DOHH2 (cell line): ENCODE data around the gene ISG15.

ENCODE experiments used
- H3F3A ChIP-seq: fragments of 200-600 bp; sonication (generic), shearing (Covaris generic); 2 replicates; pipeline ENCODE4 v1.6.0; 2016; ENCODE audit warnings: antibody characterized with exemption, mild to moderate bottlenecking; ENCODE audit not compliant: control insufficient read depth, insufficient read depth
- H3K27ac ChIP-seq: fragments of 200-600 bp; sonication (generic); 2 replicates; pipeline ENCODE4 v1.5.1; 2014; ENCODE audit warnings: low read depth, mild to moderate bottlenecking, low read length, moderate library complexity
- H3K27me3 ChIP-seq: fragments of 200-600 bp; sonication (generic); 2 replicates; pipeline ENCODE4 v1.6.1; 2014; ENCODE audit warnings: mild to moderate bottlenecking, low read length, mixed read lengths; ENCODE audit not compliant: control insufficient read depth
- H3K36me3 ChIP-seq: fragments of 200-600 bp; sonication (generic); 2 replicates; pipeline ENCODE4 v1.6.1; 2014; ENCODE audit warnings: mild to moderate bottlenecking, low read length, moderate library complexity, mixed read lengths; ENCODE audit not compliant: control insufficient read depth
- H3K4me1 ChIP-seq: fragments of 200-600 bp; sonication (generic); 2 replicates; pipeline ENCODE4 v1.6.1; 2014; ENCODE audit warnings: mild to moderate bottlenecking, low read length, mixed read lengths; ENCODE audit not compliant: control insufficient read depth
- H3K4me2 ChIP-seq: fragments of 200-600 bp; sonication (generic); 2 replicates; pipeline ENCODE4 v1.6.0; 2014; ENCODE audit warnings: mild to moderate bottlenecking, low read length, moderate library complexity
- H3K4me3 ChIP-seq: fragments of 200-600 bp; sonication (generic); 2 replicates; pipeline ENCODE4 v1.5.1; 2014; ENCODE audit warnings: mild to moderate bottlenecking, low read length, mixed read lengths
- H3K79me2 ChIP-seq: fragments of 200-600 bp; sonication (generic); 2 replicates; pipeline ENCODE4 v1.6.1; 2014; ENCODE audit warnings: mild to moderate bottlenecking, low read length, mixed read lengths; ENCODE audit not compliant: control insufficient read depth
- H3K9me2 ChIP-seq: fragments of 200-600 bp; sonication (generic); replicated peaks from 2 replicates; pipeline ENCODE4 v1.6.1; 2014; ENCODE audit warnings: mild to moderate bottlenecking, low read length, mixed read lengths; ENCODE audit not compliant: control insufficient read depth
- H3K9me3 ChIP-seq: fragments of 200-600 bp; sonication (generic); 2 replicates; pipeline ENCODE4 v1.6.1; 2014; ENCODE audit warnings: antibody characterized with exemption, low read length, mixed read lengths; ENCODE audit not compliant: control insufficient read depth, insufficient read depth
- H4K20me1 ChIP-seq: fragments of 200-600 bp; sonication (generic); 2 replicates; pipeline ENCODE4 v1.6.0; 2014; ENCODE audit warnings: low read depth, mild to moderate bottlenecking, antibody characterized with exemption, low read length, moderate library complexity; ENCODE audit not compliant: control insufficient read depth, insufficient read depth
- EZH2phosphoT487 ChIP-seq: fragments of 200-600 bp; sonication (generic); IDR thresholded peaks from 2 replicates; pipeline ENCODE4 v1.6.1; 2017; ENCODE audit warnings: borderline replicate concordance, mild to moderate bottlenecking, antibody characterized with exemption, low read length, moderate library complexity, mixed read lengths
- TF ChIP-seq, protein P1 (sequence below): fragments of 200-600 bp; sonication (generic); IDR thresholded peaks from one replicate; pipeline ENCODE4 v1.5.1; 2014; ENCODE audit warnings: antibody characterized with exemption, mild to moderate bottlenecking, low read depth, low read length; ENCODE audit not compliant: poor library complexity, severe bottlenecking

ISG15 gene

DNA sequence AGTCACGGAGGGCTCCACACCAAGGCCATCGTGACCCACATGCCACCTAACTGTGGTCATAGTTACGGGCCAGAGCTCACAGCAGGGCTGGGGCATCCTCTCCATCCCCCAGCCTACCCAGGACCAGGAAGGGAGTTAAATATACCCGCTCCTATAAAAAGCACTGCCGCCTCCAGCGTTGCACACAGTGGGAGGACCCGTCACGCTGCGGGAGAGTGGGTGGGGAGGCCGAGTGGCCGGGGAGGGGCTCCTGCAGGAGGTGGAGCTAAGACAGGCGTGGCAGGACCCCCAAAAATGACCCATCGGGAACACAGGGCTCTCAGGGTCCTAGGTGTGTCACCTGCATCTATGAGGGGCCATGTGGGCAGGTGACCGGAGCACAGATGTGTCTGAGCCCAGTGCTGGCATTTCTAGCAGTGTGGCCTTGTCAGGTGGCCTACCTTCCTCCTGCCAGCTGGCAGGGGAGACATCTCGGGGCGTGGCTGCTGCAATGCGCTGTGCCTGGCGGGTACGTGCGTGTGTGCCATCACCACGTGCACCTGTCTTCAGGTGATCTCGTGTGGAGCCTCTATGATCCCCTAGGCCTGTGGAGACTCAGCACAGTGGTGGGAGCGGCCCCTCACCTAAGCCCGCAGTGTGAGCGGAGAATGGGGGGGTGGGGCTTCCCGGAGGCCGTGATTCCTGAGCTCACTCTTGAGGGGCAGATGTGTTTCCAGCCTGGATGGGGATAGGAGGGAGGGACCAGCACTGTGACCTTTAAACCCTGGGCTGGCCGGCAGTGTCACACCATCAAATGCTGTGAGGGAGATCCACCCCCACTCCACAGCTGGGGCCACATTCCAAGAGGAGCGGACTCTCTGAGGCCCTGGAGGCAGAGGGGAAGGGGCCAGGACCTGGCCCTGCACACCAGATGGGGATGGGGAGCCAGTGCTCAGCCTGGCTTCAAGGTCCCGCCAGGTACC is 24.4 kb downstream of the ISG15 start:
- H3K4me2 ChIP-seq, result no peak overlapping the region
- H4K20me1 ChIP-seq, result no peaks in the 10 kb centered on the region; the same call in 1 of the 2 replicates
- H3F3A ChIP-seq, result no peaks in the 10 kb centered on the region
- TF ChIP-seq EZH2phosphoT487, result no peak
- TF ChIP-seq, protein P1, sequence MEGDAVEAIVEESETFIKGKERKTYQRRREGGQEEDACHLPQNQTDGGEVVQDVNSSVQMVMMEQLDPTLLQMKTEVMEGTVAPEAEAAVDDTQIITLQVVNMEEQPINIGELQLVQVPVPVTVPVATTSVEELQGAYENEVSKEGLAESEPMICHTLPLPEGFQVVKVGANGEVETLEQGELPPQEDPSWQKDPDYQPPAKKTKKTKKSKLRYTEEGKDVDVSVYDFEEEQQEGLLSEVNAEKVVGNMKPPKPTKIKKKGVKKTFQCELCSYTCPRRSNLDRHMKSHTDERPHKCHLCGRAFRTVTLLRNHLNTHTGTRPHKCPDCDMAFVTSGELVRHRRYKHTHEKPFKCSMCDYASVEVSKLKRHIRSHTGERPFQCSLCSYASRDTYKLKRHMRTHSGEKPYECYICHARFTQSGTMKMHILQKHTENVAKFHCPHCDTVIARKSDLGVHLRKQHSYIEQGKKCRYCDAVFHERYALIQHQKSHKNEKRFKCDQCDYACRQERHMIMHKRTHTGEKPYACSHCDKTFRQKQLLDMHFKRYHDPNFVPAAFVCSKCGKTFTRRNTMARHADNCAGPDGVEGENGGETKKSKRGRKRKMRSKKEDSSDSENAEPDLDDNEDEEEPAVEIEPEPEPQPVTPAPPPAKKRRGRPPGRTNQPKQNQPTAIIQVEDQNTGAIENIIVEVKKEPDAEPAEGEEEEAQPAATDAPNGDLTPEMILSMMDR, result no peak
- peaks cover 31% of the 10 kb centered on the region for H3K4me1 ChIP-seq
- H3K27ac ChIP-seq, result no peak overlapping the region
- peaks cover 62% of the 10 kb centered on the region for H3K27me3 ChIP-seq
- H3K9me3 ChIP-seq, result no peaks in the 10 kb centered on the region
- no peaks in the 10 kb centered on the region for H3K79me2 ChIP-seq
- no peaks in the 10 kb centered on the region for H3K9me2 ChIP-seq
- H3K4me3 ChIP-seq, result no peak overlapping the region
- H3K36me3 ChIP-seq, result no peaks in the 10 kb centered on the region

DNA sequence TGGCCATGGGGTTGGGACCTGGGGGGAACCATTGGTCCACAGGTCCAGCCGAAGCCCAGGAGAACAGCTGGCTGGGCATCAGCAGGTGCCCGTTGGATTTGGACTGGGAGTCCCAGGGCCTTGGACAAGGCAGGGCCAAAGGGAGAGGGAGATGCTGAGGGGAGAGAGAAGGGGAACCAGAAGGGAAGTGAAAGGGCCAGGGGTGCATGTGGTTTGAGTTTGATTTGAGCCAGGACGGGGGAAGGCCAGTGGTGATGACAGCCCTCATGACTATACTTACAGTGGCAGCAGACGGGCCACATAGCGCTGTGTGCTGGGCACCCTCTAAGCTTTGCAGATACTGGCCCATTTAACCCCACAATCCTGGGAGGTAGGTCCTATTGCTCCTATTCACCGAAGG is 25.4 kb downstream of the ISG15 start:
- Histone ChIP-seq H3K4me1 (peaks cover 27% of the 10 kb centered on the region), H3K79me2 (no peaks in the 10 kb centered on the region), H3K4me3 (no peak overlapping the region), H3K27ac (no peak overlapping the region), H3F3A (no peaks in the 10 kb centered on the region), H3K4me2 (no peak overlapping the region), H3K9me3 (no peaks in the 10 kb centered on the region), H4K20me1 (no peaks in the 10 kb centered on the region; the same call in 1 of the 2 replicates), H3K9me2 (no peaks in the 10 kb centered on the region), H3K27me3 (peaks cover 61% of the 10 kb centered on the region), H3K36me3 (no peaks in the 10 kb centered on the region)
- no peak for TF ChIP-seq EZH2phosphoT487
- TF ChIP-seq, protein P1, result no peak

DNA sequence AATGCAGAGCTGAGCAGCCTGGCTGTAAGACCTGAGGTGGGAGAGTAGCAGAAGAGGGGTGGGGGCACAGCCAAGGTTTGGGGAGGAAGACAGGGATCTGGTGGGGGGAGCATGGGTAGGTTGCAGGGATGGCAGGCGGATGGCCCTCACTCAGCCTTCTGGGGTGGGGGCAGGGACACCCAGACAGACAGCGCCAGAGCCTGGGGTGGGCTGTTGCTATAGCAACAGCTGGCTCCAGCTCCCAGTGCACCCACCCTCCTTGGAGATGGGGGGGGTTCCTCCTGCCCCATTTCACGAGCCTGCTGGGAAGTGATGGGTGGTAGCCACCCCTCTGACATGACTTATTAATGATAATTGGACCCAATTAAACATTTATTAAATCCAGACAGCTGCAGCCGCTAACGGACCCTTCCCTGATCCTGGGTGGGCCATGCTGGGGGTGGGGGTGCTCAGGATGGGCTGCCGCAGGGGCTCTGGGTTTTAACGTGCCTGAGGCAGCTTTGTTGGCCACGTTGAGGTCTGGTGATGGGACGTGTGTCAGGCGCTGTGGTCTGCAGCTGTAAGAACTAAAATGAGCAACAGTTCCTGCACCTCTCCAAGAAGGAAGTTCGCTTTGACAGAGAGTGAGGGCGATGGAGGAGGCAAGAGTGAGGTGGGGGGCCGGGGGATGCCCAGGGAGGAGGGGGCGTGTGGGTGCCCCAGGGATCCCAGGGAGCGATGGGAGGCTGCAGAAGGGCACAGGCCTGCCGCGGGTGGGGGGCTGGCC is 26.0 kb downstream of the ISG15 start:
- no peaks in the 10 kb centered on the region for H3K9me2 ChIP-seq
- no peaks in the 10 kb centered on the region for H3K79me2 ChIP-seq
- H3K9me3 ChIP-seq, result no peaks in the 10 kb centered on the region
- H4K20me1 ChIP-seq, result no peaks in the 10 kb centered on the region; the same call in 1 of the 2 replicates
- H3K27ac ChIP-seq, result no peak overlapping the region
- peaks cover 55% of the 10 kb centered on the region for H3K27me3 ChIP-seq
- no peak overlapping the region for H3K4me3 ChIP-seq
- no peaks in the 10 kb centered on the region for H3F3A ChIP-seq
- peaks cover 23% of the 10 kb centered on the region for H3K4me1 ChIP-seq
- no peak for TF ChIP-seq EZH2phosphoT487
- TF ChIP-seq, protein P1, result no peak
- no peak overlapping the region for H3K4me2 ChIP-seq
- no peaks in the 10 kb centered on the region for H3K36me3 ChIP-seq
